Activated naive CD4-positive, alpha-beta T cell (primary cell): Measurements from ENCODE around the gene FARP1.
"Not testable (repeated sequence)": the region's sequence is repeated elsewhere in the genome, so short reads cannot be mapped to it uniquely, and the experiment has no call there.

Source experiments
- DNase-seq, 4 experiments: peaks; one replicate each; lab custom pipeline; 2025; lab: John Stamatoyannopoulos, UW

Gene FARP1

GRCh38 chr13:98260357-98261164 is 117.7 kb downstream of the FARP1 start:
- DNase-seq = no peak

- no peak for DNase-seq
Measured at GRCh38 chr13:98261165-98261702, 118.3 kb downstream of the FARP1 start.

GRCh38 chr13:98262292-98262691 is 119.4 kb downstream of the FARP1 start:
- no peak for DNase-seq

DNA sequence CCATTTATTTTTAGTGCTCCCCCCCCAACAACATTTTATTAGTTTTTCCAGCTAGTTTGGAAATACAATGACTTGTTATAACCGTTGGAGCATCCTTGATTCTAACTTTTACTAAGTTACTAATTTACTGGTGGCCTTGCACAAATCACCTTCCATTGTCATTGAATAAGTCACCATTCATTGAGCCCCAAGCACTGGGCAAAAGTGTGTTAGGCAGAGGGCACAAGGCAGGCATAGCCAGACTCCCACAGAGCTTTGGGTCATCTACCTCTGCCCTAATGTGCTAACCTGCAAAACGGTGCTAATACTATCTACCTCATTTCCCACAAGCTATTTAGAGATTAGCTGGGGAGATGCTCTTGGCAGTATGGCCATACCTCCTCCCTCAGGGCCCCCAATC is 120.9 kb downstream of the FARP1 start:
- no peak for DNase-seq

DNA sequence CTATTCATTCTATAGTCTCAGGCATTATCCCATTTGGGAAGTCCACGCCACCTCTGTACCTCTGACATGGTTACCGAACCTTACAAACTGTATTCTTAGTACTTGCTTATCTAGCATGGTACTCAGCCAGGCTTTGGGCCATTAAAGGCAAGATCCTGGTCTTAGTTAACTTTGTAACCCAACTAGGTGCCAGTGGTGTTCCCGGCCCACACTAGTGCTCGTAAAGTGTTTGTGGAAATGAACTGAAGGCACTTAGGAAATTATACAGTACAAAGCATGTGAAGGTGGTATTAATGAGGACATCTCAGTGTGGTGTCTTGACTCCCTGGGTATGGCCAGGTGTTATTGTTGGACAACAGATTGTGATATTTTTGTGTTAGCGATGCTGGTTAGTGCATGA is 122.0 kb downstream of the FARP1 start:
- DNase-seq = no peak

- no peak for DNase-seq
Measured at GRCh38 chr13:98265692-98266551, 123.0 kb downstream of the FARP1 start.

DNA sequence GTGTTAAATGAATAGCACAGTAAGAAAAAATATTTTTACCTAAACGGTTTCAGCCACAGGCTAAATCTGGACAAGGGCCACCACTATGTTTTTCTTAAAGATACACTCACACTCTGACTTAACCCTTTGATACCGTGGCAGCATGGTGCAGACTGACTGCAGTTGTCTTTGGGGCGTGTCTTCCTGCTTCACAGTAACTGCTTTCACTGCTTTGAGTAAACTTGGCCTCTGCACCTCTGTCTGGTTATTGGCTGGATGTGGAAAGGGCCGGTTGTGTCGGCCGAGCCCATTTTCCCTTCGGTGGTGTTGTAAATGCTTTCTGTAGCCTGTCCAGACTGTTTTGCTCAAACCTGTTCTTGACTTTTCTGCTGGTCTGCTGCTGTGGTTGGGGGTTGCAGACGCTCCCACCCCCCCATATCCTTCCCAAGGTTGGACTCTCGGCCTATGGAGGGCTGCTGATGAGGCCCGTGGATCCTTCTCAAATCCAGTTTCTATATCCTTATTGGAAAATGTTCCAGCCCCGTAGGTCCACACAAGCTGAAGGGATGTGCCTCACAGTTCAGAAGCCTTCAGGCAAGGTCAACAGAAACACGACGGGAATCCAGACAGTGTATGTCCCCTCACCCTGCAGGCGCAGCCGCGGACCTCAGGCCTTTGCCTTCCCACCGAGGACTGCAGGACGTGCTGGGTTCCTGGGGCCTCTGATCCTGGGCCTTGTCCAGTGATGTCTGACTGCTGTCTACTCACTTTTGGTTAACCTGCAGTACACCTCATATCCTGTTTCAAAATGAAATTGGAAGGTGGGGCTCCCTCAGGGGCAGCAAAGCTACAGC is 124.4 kb downstream of the FARP1 start:
- no peak for DNase-seq

DNA sequence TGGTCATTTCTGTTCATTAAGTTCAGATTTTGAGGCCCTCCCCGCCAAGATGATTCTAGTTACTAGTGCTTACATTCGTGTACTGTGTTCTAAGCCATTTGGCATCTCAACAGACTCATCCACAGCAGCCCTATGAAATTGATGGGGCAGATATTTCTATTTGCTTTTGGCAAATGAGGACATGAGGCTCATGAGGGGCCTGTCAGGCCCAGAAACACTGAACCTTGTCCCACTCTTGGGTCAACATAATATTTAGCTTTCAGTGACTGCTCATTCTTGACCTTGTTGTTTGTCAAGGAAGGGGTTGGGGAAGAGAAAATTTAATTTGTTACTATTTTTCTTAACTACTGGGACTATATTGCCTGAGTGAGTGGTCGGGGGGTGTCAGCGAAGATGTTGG is 126.5 kb downstream of the FARP1 start:
- DNase-seq = no peak

DNA sequence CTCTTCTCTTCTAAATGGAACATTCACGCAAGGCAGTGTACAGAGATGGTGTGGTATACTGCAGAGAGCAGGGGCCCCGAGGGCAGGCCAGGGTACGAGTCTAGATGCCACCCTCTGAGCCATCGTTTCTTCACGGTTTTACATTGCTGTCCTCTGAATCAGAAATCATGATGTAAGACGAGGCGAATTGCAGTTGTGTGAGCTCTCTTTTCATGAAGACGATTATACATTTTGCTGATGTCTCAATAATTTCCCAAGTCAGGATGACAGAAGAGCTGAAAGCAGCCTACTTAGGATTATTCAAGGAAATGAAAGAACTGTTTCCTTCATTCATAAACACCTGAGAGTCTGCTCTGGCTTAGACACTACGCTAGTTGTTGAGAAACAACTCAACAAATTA is 127.9 kb downstream of the FARP1 start:
- no peak for DNase-seq

DNA sequence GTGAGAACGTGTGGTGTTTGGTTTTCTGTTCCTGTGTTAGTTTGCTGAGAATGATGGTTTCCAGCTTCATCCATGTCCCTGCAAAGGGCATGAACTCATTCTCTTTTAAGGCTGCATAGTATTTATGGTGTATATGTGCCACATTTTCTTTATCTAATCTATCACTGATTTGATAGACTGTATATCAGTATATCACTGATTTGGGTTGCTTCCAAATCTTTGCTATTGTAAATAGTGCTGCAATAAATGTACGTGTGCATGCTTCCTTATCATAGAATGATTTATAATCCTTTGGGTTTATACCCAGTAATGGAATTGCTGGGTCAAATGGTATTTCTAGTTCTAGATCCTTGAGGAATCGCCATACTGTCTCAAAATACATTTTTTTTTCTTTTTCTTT is 128.8 kb downstream of the FARP1 start:
- not testable (repeated sequence) for DNase-seq

- DNase-seq = no peak
Measured at GRCh38 chr13:98272549-98272948, 129.7 kb downstream of the FARP1 start.

GRCh38 chr13:98273067-98273823 is 130.4 kb downstream of the FARP1 start:
- no peak for DNase-seq

DNA sequence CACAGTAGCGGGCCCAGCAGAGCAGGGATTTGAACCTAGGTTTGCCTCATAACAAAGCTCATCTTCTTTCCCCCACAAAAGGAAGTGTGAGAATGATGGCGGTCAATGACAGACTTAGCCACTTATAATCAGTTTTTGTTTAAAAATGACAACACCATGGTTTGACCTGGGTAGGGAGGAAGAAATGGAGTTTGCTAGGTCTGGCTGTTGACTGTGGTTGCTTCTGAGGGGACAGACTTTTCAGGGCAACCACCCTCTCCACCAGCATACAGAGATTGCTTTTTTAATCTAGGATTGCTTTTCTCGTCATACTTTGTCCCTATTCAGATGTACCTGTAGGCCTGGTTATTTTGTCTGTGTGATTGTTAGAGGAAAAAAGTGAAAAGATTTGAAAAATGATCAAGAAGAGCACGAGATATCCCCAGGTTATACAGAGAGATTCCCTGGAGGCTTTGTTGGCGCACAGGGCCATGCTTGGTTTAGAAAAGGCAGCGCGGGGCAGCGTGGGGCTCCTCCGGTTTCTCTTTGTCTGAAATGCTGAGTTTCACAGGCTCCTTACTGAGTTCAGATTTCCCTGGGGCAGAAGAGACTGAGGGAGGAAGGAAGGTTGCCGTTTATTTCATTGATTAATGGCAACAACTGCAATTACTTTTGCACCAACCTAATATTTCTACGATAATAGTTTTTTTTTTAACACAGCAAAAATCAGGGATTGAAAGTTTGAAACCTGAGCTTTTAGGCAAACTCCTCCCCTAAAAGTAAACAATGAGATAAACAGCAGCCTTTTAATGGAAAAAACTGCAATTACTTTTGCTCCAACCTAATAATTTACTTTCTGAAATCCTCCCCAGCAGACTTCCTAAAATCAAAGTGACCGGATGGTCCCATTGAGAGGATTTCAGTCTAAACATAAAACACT is 131.2 kb downstream of the FARP1 start:
- no peak for DNase-seq

DNA sequence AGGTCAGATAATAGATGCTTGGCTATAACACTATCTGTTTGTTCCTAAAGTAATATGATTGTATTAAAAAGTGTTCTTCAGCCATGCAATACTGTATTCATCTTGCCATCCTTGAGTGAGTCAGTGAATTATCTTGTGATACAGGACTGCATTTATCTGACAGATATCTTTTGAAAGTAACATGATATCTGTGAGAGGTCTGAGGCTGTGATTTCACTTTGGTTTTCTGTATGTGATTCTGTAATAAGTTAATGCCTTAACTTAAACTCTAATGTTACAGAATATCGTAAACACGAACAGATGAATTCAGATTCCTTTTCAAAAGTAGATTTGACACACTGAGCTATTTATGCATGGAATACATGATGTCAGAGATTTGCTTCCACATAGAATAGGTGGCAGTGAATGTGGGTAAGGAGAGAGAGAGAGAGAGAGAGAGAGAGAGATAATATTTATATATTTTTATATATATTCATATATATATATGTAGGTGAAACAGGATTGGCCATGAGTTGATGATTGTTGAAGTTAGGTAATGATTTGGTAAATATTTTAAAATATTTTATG is 132.1 kb downstream of the FARP1 start:
- no peak for DNase-seq

- DNase-seq = no peak
Measured at GRCh38 chr13:98275681-98276171, 132.8 kb downstream of the FARP1 start.

- no peak for DNase-seq
Measured at GRCh38 chr13:98276486-98276885, 133.6 kb downstream of the FARP1 start.

DNA sequence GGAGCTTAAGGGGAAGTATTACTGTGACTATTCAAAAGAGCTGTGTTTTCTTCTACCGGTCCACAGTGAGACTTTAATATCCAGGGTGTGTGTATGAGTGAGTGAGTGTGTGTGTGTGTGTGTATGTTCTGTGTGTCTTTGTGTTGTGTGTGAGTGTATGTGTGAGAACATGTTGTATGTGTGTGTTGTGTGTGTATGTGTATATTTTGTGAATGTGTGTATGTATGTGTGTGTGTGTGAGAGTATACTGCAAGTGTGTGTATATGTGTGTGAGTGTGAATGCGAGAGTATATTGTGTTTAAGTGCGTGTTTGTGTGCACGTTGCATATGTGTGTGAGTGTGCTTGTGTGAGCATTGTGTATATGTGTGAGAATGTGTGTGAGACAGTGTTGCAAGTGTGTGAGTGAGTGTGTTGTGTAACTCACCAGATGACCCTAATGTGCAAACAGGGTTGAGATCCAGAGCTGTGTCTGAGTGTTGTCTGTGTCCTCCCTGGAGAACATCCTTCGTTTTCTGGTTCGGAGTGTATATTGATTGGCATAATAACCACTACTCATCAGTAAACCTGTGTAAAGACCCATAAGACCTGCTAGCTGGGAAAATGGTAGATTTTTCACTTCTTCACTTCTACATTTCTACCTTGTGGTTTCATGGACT is 135.3 kb downstream of the FARP1 start:
- DNase-seq = no peak

- DNase-seq = no peak
Measured at GRCh38 chr13:98279473-98280175, 136.7 kb downstream of the FARP1 start.

DNA sequence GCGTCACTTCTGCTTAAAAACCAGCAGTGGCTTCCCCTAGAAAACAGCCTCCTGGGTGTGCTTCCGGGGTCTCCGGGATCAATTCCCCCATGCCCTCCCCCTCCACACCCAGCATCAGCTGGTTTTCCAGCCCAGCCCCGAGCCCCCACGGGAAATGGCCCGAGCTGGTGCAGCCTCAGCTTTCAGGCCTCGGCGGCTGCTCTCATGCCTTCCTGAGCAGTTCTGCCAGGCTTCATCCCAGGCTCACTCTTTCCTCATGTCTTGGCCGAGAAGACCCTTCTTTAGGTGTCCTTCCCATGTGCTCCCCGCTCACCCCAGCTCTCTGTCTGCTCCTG is 137.2 kb downstream of the FARP1 start:
- no peak for DNase-seq
